ENCODE results near the gene RHOT2. TPM values are rescaled to one million over a fixed set of nuclear protein-coding genes. Genes with fewer than 3 reads are reported as not detected.

The RHOT2 gene
- total RNA-seq, 4 donors from 2014 or later, result 49.7 to 81.8 (median 57.6) TPM

DNA sequence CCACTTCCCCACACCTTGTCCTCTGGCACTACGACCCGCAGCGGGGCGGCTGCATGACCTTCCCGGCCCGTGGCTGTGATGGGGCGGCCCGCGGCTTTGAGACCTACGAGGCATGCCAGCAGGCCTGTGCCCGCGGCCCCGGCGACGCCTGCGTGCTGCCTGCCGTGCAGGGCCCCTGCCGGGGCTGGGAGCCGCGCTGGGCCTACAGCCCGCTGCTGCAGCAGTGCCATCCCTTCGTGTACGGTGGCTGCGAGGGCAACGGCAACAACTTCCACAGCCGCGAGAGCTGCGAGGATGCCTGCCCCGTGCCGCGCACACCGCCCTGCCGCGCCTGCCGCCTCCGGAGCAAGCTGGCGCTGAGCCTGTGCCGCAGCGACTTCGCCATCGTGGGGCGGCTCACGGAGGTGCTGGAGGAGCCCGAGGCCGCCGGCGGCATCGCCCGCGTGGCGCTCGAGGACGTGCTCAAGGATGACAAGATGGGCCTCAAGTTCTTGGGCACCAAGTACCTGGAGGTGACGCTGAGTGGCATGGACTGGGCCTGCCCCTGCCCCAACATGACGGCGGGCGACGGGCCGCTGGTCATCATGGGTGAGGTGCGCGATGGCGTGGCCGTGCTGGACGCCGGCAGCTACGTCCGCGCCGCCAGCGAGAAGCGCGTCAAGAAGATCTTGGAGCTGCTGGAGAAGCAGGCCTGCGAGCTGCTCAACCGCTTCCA lies 34.4 kb upstream of the RHOT2 start:
- H3K27ac ChIP-seq, result no peak overlapping the region
- H3K4me3 ChIP-seq (replicated peaks in 1 of 3), result no peak overlapping the region
- H3K9me3 ChIP-seq, result no peaks in the 10 kb centered on the region
- no peak for DNase-seq
- TF ChIP-seq POLR2A (IDR thresholded peaks at IDR 0.05), result no peak
- peaks cover 0 to 8% of the 10 kb centered on the region in 2 donors for H3K36me3 ChIP-seq
- intact Hi-C loops (cut with DNase I), result loop anchor here (5.0 kb wide), 1 partner anchor 41 kb away; the partner anchor contains the start of gene RAB40C
- H3K4me1 ChIP-seq, result peaks cover 19 to 33% of the 10 kb centered on the region in 2 donors
- H3K27me3 ChIP-seq, result no peaks in the 10 kb centered on the region
- WGBS, 2 donors, result 98% methylated on average over 44 to 62 of the region's 74 CpGs

DNA sequence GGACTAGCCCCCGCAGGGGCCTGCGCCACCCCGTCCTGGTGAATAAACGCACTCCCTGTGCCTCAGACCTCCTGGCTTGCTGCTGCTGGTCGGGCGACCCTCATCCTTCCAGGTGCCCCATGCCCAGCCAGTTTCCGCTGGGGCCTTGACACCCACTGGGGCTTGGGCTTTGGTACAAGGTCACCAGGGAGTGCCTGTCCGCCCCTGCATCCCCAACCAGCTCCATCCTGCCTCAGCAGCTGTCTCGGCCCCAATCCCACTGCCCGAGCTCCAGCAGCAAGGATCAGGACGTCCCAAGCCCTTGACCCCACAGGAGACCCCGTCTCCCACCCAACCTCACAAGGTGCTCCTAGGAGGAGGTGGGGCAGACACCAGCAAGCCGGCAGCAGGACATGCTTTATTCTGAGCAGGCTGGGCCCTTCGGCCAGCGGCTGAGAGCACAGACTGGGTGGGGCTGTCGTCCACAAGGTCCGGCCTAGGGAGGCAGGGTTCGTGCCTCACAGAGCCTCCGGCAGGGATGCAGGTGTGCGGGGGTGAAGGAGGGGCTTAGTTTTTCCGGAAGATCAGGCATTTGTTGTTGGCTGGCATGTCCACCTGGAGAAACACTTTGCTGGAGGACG lies 33.8 kb upstream of the RHOT2 start:
- intact Hi-C loops (cut with DNase I), result loop anchor here (5.0 kb wide), 1 partner anchor 42 kb away; the partner anchor contains the start of gene RAB40C
- H3K9me3 ChIP-seq, result no peaks in the 10 kb centered on the region
- TF ChIP-seq, protein P1, sequence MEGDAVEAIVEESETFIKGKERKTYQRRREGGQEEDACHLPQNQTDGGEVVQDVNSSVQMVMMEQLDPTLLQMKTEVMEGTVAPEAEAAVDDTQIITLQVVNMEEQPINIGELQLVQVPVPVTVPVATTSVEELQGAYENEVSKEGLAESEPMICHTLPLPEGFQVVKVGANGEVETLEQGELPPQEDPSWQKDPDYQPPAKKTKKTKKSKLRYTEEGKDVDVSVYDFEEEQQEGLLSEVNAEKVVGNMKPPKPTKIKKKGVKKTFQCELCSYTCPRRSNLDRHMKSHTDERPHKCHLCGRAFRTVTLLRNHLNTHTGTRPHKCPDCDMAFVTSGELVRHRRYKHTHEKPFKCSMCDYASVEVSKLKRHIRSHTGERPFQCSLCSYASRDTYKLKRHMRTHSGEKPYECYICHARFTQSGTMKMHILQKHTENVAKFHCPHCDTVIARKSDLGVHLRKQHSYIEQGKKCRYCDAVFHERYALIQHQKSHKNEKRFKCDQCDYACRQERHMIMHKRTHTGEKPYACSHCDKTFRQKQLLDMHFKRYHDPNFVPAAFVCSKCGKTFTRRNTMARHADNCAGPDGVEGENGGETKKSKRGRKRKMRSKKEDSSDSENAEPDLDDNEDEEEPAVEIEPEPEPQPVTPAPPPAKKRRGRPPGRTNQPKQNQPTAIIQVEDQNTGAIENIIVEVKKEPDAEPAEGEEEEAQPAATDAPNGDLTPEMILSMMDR (IDR thresholded peaks at IDR 0.05), result no peak
- TF ChIP-seq POLR2A (IDR thresholded peaks at IDR 0.05), result no peak
- peaks cover 0 to 8% of the 10 kb centered on the region in 2 donors for H3K36me3 ChIP-seq
- H3K4me1 ChIP-seq, result peaks cover 19 to 33% of the 10 kb centered on the region in 2 donors
- no peak overlapping the region for H3K27ac ChIP-seq
- H3K27me3 ChIP-seq, result no peaks in the 10 kb centered on the region
- no peak overlapping the region for H3K4me3 ChIP-seq (replicated peaks in 1 of 3)
- whole genome bisulfite sequencing, 2 donors, result 90 to 93% methylated on average over 5 to 21 of the region's 22 CpGs
- DNase-seq, result no peak

GRCh38 chr16:634996-635395 lies 32.9 kb upstream of the RHOT2 start:
- 88 to 95% methylated on average over 4 to 6 of the region's 7 CpGs for WGBS, 2 donors
- Histone ChIP-seq H3K27ac (no peak overlapping the region), H3K4me1 (peaks cover 19 to 33% of the 10 kb centered on the region in 2 donors)

GRCh38 chr16:635573-636205 lies 32.2 kb upstream of the RHOT2 start:
- TF ChIP-seq POLR2A (IDR thresholded peaks at IDR 0.05), result no peak
- TF ChIP-seq, protein P1 (IDR thresholded peaks at IDR 0.05), result peak in 1 of 6 experiments; percentile 16
- Histone ChIP-seq H3K9me3 (no peaks in the 10 kb centered on the region), H3K27ac (peak overlapping the region in 2 of 3 donors; percentile 41 to 97), H3K27me3 (no peaks in the 10 kb centered on the region), H3K4me3 (replicated peaks in 1 of 3) (peak overlapping the region; percentile 27 to 96 (median 73)), H3K4me1 (peaks cover 18 to 27% of the 10 kb centered on the region in 2 donors), H3K36me3 (peaks cover 0 to 8% of the 10 kb centered on the region in 2 donors)
- WGBS, 2 donors, result 40% methylated on average over 4 of the region's 55 CpGs; no CpG with 5 or more reads in 1 of the 2 donors
- no peak for DNase-seq
- intact Hi-C loops (cut with DNase I), result no loop called here

More at GRCh38 chr16:634996-635395, 32.9 kb upstream of the RHOT2 start:
- no peaks in the 10 kb centered on the region for H3K27me3 ChIP-seq
- TF ChIP-seq, protein P1 (IDR thresholded peaks at IDR 0.05), result no peak
- no peak for TF ChIP-seq POLR2A (IDR thresholded peaks at IDR 0.05)
- intact Hi-C loops (cut with DNase I), result loop anchor here (5.0 kb wide), 1 partner anchor 43 kb away; the partner anchor contains the start of gene RAB40C
- H3K36me3 ChIP-seq, result peaks cover 0 to 8% of the 10 kb centered on the region in 2 donors
- H3K9me3 ChIP-seq, result no peaks in the 10 kb centered on the region
- no peak for DNase-seq
- H3K4me3 ChIP-seq (replicated peaks in 1 of 3), result peak overlapping the region in 1 of 3 donors; percentile 96
